H54 (cell line): ENCODE measurements around the gene ZMYND11.
"Not testable (repeated sequence)": the region's sequence is repeated elsewhere in the genome, so short reads cannot be mapped to it uniquely, and the experiment has no call there.

Experiments
- DNase-seq: peaks from one replicate; pipeline ENCODE4 v3.0.0; 2011; ENCODE audit warnings: low spot score, mixed read lengths; ENCODE audit not compliant: insufficient read length
- FAIRE-seq: peaks from 3 replicates; lab custom pipeline; 2011; peaks lifted over from hg19 to GRCh38; lab: Jason Lieb, UNC
- POLR2A ChIP-seq: IDR thresholded peaks from 2 replicates; pipeline ENCODE4 v1.6.1; 2011; ENCODE audit warnings: low read depth, mild to moderate bottlenecking, low read length

The ZMYND11 gene

GRCh38 chr10:230758-231157, 95.5 kb downstream of the ZMYND11 start:
- DNase-seq = no peak
- no peak for FAIRE-seq
- no peak for TF ChIP-seq POLR2A

- DNase-seq (no peak), FAIRE-seq (no peak)
- no peak for TF ChIP-seq POLR2A
Measured at GRCh38 chr10:232061-232460, 96.8 kb downstream of the ZMYND11 start.

- no peak for DNase-seq
- no peak for TF ChIP-seq POLR2A
- no peak for FAIRE-seq
Measured at GRCh38 chr10:232878-233277, 97.6 kb downstream of the ZMYND11 start.

- no peak for TF ChIP-seq POLR2A
- FAIRE-seq (no peak), DNase-seq (no peak)
Measured at GRCh38 chr10:234708-235406, 99.6 kb downstream of the ZMYND11 start.

- DNase-seq = no peak
- no peak for TF ChIP-seq POLR2A
- no peak for FAIRE-seq
Measured at GRCh38 chr10:235915-236314, 100.7 kb downstream of the ZMYND11 start.

GRCh38 chr10:239109-239508, 103.9 kb downstream of the ZMYND11 start:
- FAIRE-seq = no peak
- TF ChIP-seq POLR2A = no peak
- DNase-seq = no peak

- FAIRE-seq (no peak), DNase-seq (no peak)
- no peak for TF ChIP-seq POLR2A
Measured at GRCh38 chr10:241451-241850, 106.2 kb downstream of the ZMYND11 start.

GRCh38 chr10:241966-242643, 106.8 kb downstream of the ZMYND11 start:
- no peak for FAIRE-seq
- TF ChIP-seq POLR2A = no peak
- no peak for DNase-seq

GRCh38 chr10:244227-244626, 109.0 kb downstream of the ZMYND11 start:
- no peak for FAIRE-seq
- DNase-seq = no peak
- TF ChIP-seq POLR2A = no peak

- DNase-seq (no peak), FAIRE-seq (no peak)
- no peak for TF ChIP-seq POLR2A
Measured at GRCh38 chr10:246431-246830, 111.2 kb downstream of the ZMYND11 start.

- no peak for TF ChIP-seq POLR2A
- no peak for FAIRE-seq
- no peak for DNase-seq
Measured at GRCh38 chr10:247480-247879, 112.2 kb downstream of the ZMYND11 start.

- DNase-seq = no peak
- TF ChIP-seq POLR2A = no peak
- no peak for FAIRE-seq
Measured at GRCh38 chr10:248307-248706, 113.1 kb downstream of the ZMYND11 start.

- DNase-seq (no peak), FAIRE-seq (no peak)
- no peak for TF ChIP-seq POLR2A
Measured at GRCh38 chr10:251982-252582, 116.8 kb downstream of the ZMYND11 start.

- FAIRE-seq (no peak), DNase-seq (no peak)
- no peak for TF ChIP-seq POLR2A
Measured at GRCh38 chr10:260819-261429, 125.7 kb downstream of the ZMYND11 start.

- not testable (repeated sequence) for FAIRE-seq, DNase-seq
Measured at GRCh38 chr10:264160-265073, 129.2 kb downstream of the ZMYND11 start.

GRCh38 chr10:265074-265440, 129.8 kb downstream of the ZMYND11 start:
- not testable (repeated sequence) for FAIRE-seq

GRCh38 chr10:265816-266588, 130.7 kb downstream of the ZMYND11 start:
- DNase-seq, FAIRE-seq: not testable (repeated sequence)

More at GRCh38 chr10:265074-265440, 129.8 kb downstream of the ZMYND11 start:
- not testable (repeated sequence) for DNase-seq
